Hepatocyte (in vitro differentiated cells): ENCODE results near the gene LIN28B.

Experiments
- EZH2phosphoT487 ChIP-seq: fragments of 200-600 bp; sonication (generic); IDR thresholded peaks from one replicate; pipeline ENCODE4 v1.6.1; 2018; ENCODE audit warnings: antibody characterized with exemption, mild to moderate bottlenecking, low read depth, moderate library complexity; ENCODE audit not compliant: unreplicated experiment, severe bottlenecking
- TF ChIP-seq, protein P1 (sequence below): fragments of 200-600 bp; sonication (generic); IDR thresholded peaks from 2 replicates; pipeline ENCODE4 v1.5.1; 2016; ENCODE audit warnings: antibody characterized with exemption, mild to moderate bottlenecking; ENCODE audit not compliant: poor library complexity

GRCh38 chr6:105005451-105005850 is 48.5 kb downstream of the LIN28B start:
- TF ChIP-seq, protein P1, sequence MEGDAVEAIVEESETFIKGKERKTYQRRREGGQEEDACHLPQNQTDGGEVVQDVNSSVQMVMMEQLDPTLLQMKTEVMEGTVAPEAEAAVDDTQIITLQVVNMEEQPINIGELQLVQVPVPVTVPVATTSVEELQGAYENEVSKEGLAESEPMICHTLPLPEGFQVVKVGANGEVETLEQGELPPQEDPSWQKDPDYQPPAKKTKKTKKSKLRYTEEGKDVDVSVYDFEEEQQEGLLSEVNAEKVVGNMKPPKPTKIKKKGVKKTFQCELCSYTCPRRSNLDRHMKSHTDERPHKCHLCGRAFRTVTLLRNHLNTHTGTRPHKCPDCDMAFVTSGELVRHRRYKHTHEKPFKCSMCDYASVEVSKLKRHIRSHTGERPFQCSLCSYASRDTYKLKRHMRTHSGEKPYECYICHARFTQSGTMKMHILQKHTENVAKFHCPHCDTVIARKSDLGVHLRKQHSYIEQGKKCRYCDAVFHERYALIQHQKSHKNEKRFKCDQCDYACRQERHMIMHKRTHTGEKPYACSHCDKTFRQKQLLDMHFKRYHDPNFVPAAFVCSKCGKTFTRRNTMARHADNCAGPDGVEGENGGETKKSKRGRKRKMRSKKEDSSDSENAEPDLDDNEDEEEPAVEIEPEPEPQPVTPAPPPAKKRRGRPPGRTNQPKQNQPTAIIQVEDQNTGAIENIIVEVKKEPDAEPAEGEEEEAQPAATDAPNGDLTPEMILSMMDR = no peak
- TF ChIP-seq EZH2phosphoT487 = no peak
